Stimulated activated effector memory CD8-positive, alpha-beta T cell treated with anti-CD3 and anti-CD28 coated beads, Interleukin-12 subunit alpha, Interleukin-12 subunit beta, amount 100 ng/mL, for 72 hours (primary cell): Measurements from ENCODE around the gene CTU1.
A peak's percentile ranks its signal among the peaks of the same experiment; 100 is the strongest.
"Not testable (repeated sequence)": the region's sequence is repeated elsewhere in the genome, so short reads cannot be mapped to it uniquely, and the experiment has no call there.

Source experiments
- ATAC-seq: fragments of 150-1000 bp; cut with Tn5 transposase; 2 replicates; pipeline ENCODE4 v1.10.0; 2021
- DNase-seq, 2 donors: peaks; one replicate each; pipeline ENCODE4 v3.0.0; 2021 to 2022; ENCODE audit warnings: low spot score in 2 of 2
- H3K27ac Mint-ChIP-seq: one replicate; pipeline ENCODE4 v1.8.0; 2022; ENCODE audit warnings: mild to moderate bottlenecking, mixed read lengths
- H3K36me3 Mint-ChIP-seq: one replicate; pipeline ENCODE4 v1.8.0; 2022; ENCODE audit warnings: mild to moderate bottlenecking, mixed read lengths
- H3K4me1 Mint-ChIP-seq: one replicate; pipeline ENCODE4 v1.8.0; 2022; ENCODE audit warnings: mixed read lengths
- H3K4me3 Mint-ChIP-seq: one replicate; pipeline ENCODE4 v1.8.0; 2022; ENCODE audit warnings: mild to moderate bottlenecking, mixed read lengths
- H3K9me3 Mint-ChIP-seq: one replicate; pipeline ENCODE4 v1.8.0; 2022; ENCODE audit warnings: mixed read lengths

Gene CTU1

GRCh38 chr19:51108066-51108804, at the start of gene CTU1:
Gene CTU1, minus strand, starts transcription at chr19:51108409. Its CDS starts 3,840 bp downstream, at chr19:51104569.
- peak; percentile 98 for ATAC-seq

GRCh38 chr19:51157265-51157664, 49.1 kb upstream of the CTU1 start:
- Mint-ChIP-seq H3K36me3 (no peaks in the 10 kb centered on the region), H3K9me3 (no peaks in the 10 kb centered on the region), H3K4me3 (no peak overlapping the region), H3K27ac (no peak overlapping the region), H3K4me1 (peaks cover 17% of the 10 kb centered on the region)
- DNase-seq (no peak), ATAC-seq (peak; percentile 25)

More at GRCh38 chr19:51108066-51108804, at the start of gene CTU1:
- no peaks in the 10 kb centered on the region for H3K9me3 Mint-ChIP-seq
- H3K4me1 Mint-ChIP-seq: peaks cover 46% of the 10 kb centered on the region
- peak within 1 kb of the TSS; percentile 83 for H3K4me3 Mint-ChIP-seq
- peak; percentile 93 to 99 for DNase-seq
- peak within 1 kb of the TSS; percentile 94 for H3K27ac Mint-ChIP-seq
- H3K36me3 Mint-ChIP-seq: peaks cover 41% of the 10 kb centered on the region

GRCh38 chr19:51156710-51157109, 48.5 kb upstream of the CTU1 start:
- no peaks in the 10 kb centered on the region for H3K36me3 Mint-ChIP-seq
- no peak overlapping the region for H3K27ac Mint-ChIP-seq

GRCh38 chr19:51150627-51151026, 42.4 kb upstream of the CTU1 start:
- ATAC-seq (no peak), DNase-seq (no peak)
- H3K27ac Mint-ChIP-seq: no peak overlapping the region
- H3K4me3 Mint-ChIP-seq: no peak overlapping the region
- no peaks in the 10 kb centered on the region for H3K36me3 Mint-ChIP-seq
- H3K9me3 Mint-ChIP-seq: no peaks in the 10 kb centered on the region
- H3K4me1 Mint-ChIP-seq: peaks cover 16% of the 10 kb centered on the region

More at GRCh38 chr19:51156710-51157109, 48.5 kb upstream of the CTU1 start:
- no peak overlapping the region for H3K4me3 Mint-ChIP-seq
- ATAC-seq (no peak), DNase-seq (no peak)
- H3K9me3 Mint-ChIP-seq: no peaks in the 10 kb centered on the region
- H3K4me1 Mint-ChIP-seq: peaks cover 17% of the 10 kb centered on the region

- H3K9me3 Mint-ChIP-seq: no peaks in the 10 kb centered on the region
- H3K36me3 Mint-ChIP-seq: no peaks in the 10 kb centered on the region
- no peak overlapping the region for H3K4me3 Mint-ChIP-seq
- no peak for DNase-seq
- H3K27ac Mint-ChIP-seq: no peak overlapping the region
- peaks cover 20% of the 10 kb centered on the region for H3K4me1 Mint-ChIP-seq
- ATAC-seq: no peak
These were observed 40.4 kb upstream of the CTU1 start for GRCh38 chr19:51148580-51148979.

- no peak for DNase-seq
- ATAC-seq: no peak
- Mint-ChIP-seq H3K4me1 (peaks cover 21% of the 10 kb centered on the region), H3K9me3 (no peaks in the 10 kb centered on the region), H3K4me3 (no peak overlapping the region), H3K27ac (peak overlapping the region; percentile 6), H3K36me3 (no peaks in the 10 kb centered on the region)
These were observed 39.5 kb upstream of the CTU1 start for GRCh38 chr19:51147663-51148062.

- DNase-seq (no peak), ATAC-seq (no peak)
- H3K4me3 Mint-ChIP-seq: no peak overlapping the region
- peaks cover 26% of the 10 kb centered on the region for H3K4me1 Mint-ChIP-seq
- H3K36me3 Mint-ChIP-seq: no peaks in the 10 kb centered on the region
- peak overlapping the region; percentile 6 for H3K27ac Mint-ChIP-seq
- no peaks in the 10 kb centered on the region for H3K9me3 Mint-ChIP-seq
These were observed 38.5 kb upstream of the CTU1 start for GRCh38 chr19:51146751-51147150.

- Mint-ChIP-seq H3K4me3 (no peak overlapping the region), H3K27ac (no peak overlapping the region), H3K9me3 (no peaks in the 10 kb centered on the region), H3K4me1 (peaks cover 25% of the 10 kb centered on the region), H3K36me3 (no peaks in the 10 kb centered on the region)
- ATAC-seq (no peak), DNase-seq (no peak)
These were observed 37.8 kb upstream of the CTU1 start for GRCh38 chr19:51145916-51146493.

- no peak for DNase-seq
- Mint-ChIP-seq H3K27ac (peak overlapping the region; percentile 84), H3K36me3 (no peaks in the 10 kb centered on the region), H3K9me3 (no peaks in the 10 kb centered on the region), H3K4me3 (no peak overlapping the region), H3K4me1 (peaks cover 21% of the 10 kb centered on the region)
- no peak for ATAC-seq
These were observed 36.4 kb upstream of the CTU1 start for GRCh38 chr19:51144482-51145045.

- DNase-seq (no peak), ATAC-seq (no peak)
- H3K9me3 Mint-ChIP-seq: no peaks in the 10 kb centered on the region
- H3K4me1 Mint-ChIP-seq: peaks cover 31% of the 10 kb centered on the region
- peak overlapping the region; percentile 65 for H3K27ac Mint-ChIP-seq
- H3K36me3 Mint-ChIP-seq: no peaks in the 10 kb centered on the region
- H3K4me3 Mint-ChIP-seq: peak overlapping the region; percentile 45
These were observed 35.3 kb upstream of the CTU1 start for GRCh38 chr19:51143486-51143885.

- Mint-ChIP-seq H3K4me3 (peak overlapping the region; percentile 45), H3K27ac (peak overlapping the region; percentile 82), H3K4me1 (peaks cover 33% of the 10 kb centered on the region)
- H3K36me3 Mint-ChIP-seq, H3K9me3 Mint-ChIP-seq, DNase-seq: not testable (repeated sequence)
- peak; percentile 45 for ATAC-seq
These were observed 34.7 kb upstream of the CTU1 start for GRCh38 chr19:51142809-51143475.

- peak within 1 kb of the TSS; percentile 45 for H3K4me3 Mint-ChIP-seq
- no peaks in the 10 kb centered on the region for H3K9me3 Mint-ChIP-seq
- peak within 1 kb of the TSS; percentile 82 for H3K27ac Mint-ChIP-seq
- peaks cover 35% of the 10 kb centered on the region for H3K4me1 Mint-ChIP-seq
- DNase-seq (no peak), ATAC-seq (peak; percentile 24)
- no peaks in the 10 kb centered on the region for H3K36me3 Mint-ChIP-seq
These were observed 33.9 kb upstream of the CTU1 start, which contains the start of gene SIGLEC7 for GRCh38 chr19:51142119-51142518. Gene SIGLEC7, plus strand, starts transcription at chr19:51142301. Its CDS starts 69 bp downstream, at chr19:51142370.

- peaks cover 43% of the 10 kb centered on the region for H3K4me1 Mint-ChIP-seq
- ATAC-seq: no peak
- no peak for DNase-seq
- H3K36me3 Mint-ChIP-seq: no peaks in the 10 kb centered on the region
- no peak overlapping the region for H3K4me3 Mint-ChIP-seq
- peak overlapping the region; percentile 23 for H3K27ac Mint-ChIP-seq
- no peaks in the 10 kb centered on the region for H3K9me3 Mint-ChIP-seq
These were observed 33.0 kb upstream of the CTU1 start for GRCh38 chr19:51141181-51141580.

- Mint-ChIP-seq H3K36me3 (no peaks in the 10 kb centered on the region), H3K9me3 (no peaks in the 10 kb centered on the region), H3K4me3 (no peak overlapping the region), H3K4me1 (peaks cover 48% of the 10 kb centered on the region), H3K27ac (peak overlapping the region; percentile 23)
- DNase-seq (no peak), ATAC-seq (no peak)
These were observed 32.2 kb upstream of the CTU1 start for GRCh38 chr19:51140441-51140840.

- DNase-seq (no peak), ATAC-seq (no peak)
- Mint-ChIP-seq H3K4me1 (peaks cover 52% of the 10 kb centered on the region), H3K27ac (no peak overlapping the region), H3K4me3 (no peak overlapping the region), H3K36me3 (no peaks in the 10 kb centered on the region), H3K9me3 (no peaks in the 10 kb centered on the region)
These were observed 31.2 kb upstream of the CTU1 start for GRCh38 chr19:51139299-51140014.
